ENCODE results near the gene CASKIN2.

DNA sequence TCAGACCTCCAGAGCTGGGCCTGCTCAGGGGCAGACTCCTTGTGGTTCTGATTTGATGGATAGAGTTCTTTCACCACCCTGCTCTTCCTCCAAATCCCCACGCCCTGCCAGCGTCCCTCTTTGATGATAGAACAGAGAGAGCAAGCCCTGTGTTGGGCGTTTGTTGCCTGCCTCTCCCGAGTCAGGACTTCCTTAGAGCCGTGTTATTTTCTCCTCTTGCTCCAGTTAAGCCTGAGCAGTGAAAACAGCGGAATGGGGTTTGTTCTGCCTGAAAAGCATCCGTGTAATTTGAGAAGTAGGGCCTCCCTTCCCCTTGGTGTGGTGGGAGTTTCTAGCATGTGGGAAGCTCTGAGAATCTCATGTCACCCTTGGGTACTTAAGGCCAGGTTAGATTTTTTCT lies 36.8 kb downstream of the CASKIN2 start:
- TF ChIP-seq CTCF (IDR thresholded peaks at IDR 0.05) (no peak), FOSL2 (IDR thresholded peaks at IDR 0.05) (no peak), FOSL2 (CRISPR knock-in tag; IDR thresholded peaks at IDR 0.05) (no peak), ZSCAN20 (CRISPR knock-in tag; IDR thresholded peaks at IDR 0.05) (no peak), EHF (CRISPR knock-in tag; IDR thresholded peaks at IDR 0.05) (no peak)

Measured in A549 (cell line).